GM19455 (cell line): ENCODE data around the gene XPR1.

Source experiments
- ATAC-seq: cut with Tn5 transposase; IDR thresholded peaks from one replicate; pipeline ENCODE4 v1.9.1; 2021; ENCODE audit not compliant: unreplicated experiment

Gene XPR1

GRCh38 chr1:180614730-180615129 is 17.1 kb upstream of the XPR1 start:
- no peak for ATAC-seq

GRCh38 chr1:180615493-180616290 is 16.1 kb upstream of the XPR1 start:
- no peak for ATAC-seq

- no peak for ATAC-seq
These were observed 15.4 kb upstream of the XPR1 start for GRCh38 chr1:180616439-180616838.

- no peak for ATAC-seq
These were observed 13.9 kb upstream of the XPR1 start for GRCh38 chr1:180617774-180618395.

- ATAC-seq: no peak
These were observed 11.2 kb upstream of the XPR1 start for GRCh38 chr1:180620581-180620980.

GRCh38 chr1:180622658-180623508 is 8.9 kb upstream of the XPR1 start:
- no peak for ATAC-seq

- ATAC-seq: no peak
These were observed 8.1 kb upstream of the XPR1 start for GRCh38 chr1:180623579-180624347.

GRCh38 chr1:180626711-180627110 is 5.1 kb upstream of the XPR1 start:
- no peak for ATAC-seq

- no peak for ATAC-seq
These were observed 4.4 kb upstream of the XPR1 start for GRCh38 chr1:180627411-180627810.

- ATAC-seq: no peak
These were observed 3.2 kb upstream of the XPR1 start for GRCh38 chr1:180628646-180629045.

GRCh38 chr1:180630408-180631193 is 1.2 kb upstream of the XPR1 start:
- ATAC-seq: no peak

- ATAC-seq: no peak
These were observed 542 bp upstream of the XPR1 start for GRCh38 chr1:180631194-180631765.

- ATAC-seq: peak; percentile 53
These were observed 669 bp downstream of the XPR1 start for GRCh38 chr1:180632326-180633056.

GRCh38 chr1:180633057-180634056 is 1.5 kb downstream of the XPR1 start:
- no peak for ATAC-seq

- ATAC-seq: no peak
These were observed 4.3 kb downstream of the XPR1 start for GRCh38 chr1:180636138-180636537.

GRCh38 chr1:180639871-180640270 is 8.0 kb downstream of the XPR1 start:
- ATAC-seq: no peak

- ATAC-seq: no peak
These were observed 8.7 kb downstream of the XPR1 start for GRCh38 chr1:180640531-180640949.

GRCh38 chr1:180641662-180642061 is 9.8 kb downstream of the XPR1 start:
- ATAC-seq: no peak
